Measurements from ENCODE around the gene GNLY. TPM values are rescaled to one million over a fixed set of nuclear protein-coding genes. Genes with fewer than 3 reads are reported as not detected.
A peak's percentile ranks its signal among the peaks of the same experiment; 100 is the strongest.

GNLY gene
- total RNA-seq, 1 donor from 2014 or later, result not detected

GRCh38 chr2:85745619-85746018 lies 51.5 kb downstream of the GNLY start:
- Mint-ChIP-seq H3K27me3 (ENCODE audit: unreplicated experiment) (peaks cover 9% of the 10 kb centered on the region), H3K4me3 (ENCODE audit: unreplicated experiment) (no peak overlapping the region), H3K27ac (ENCODE audit: unreplicated experiment) (peak overlapping the region; percentile 68), H3K36me3 (ENCODE audit: unreplicated experiment) (no peaks in the 10 kb centered on the region), H3K9me3 (ENCODE audit: unreplicated experiment) (no peaks in the 10 kb centered on the region), H3K4me1 (ENCODE audit: unreplicated experiment) (peaks cover 74% of the 10 kb centered on the region)
- TF ChIP-seq CTCF (IDR thresholded peaks at IDR 0.05), result no peak
- DNase-seq (ENCODE audit: extremely low spot score, unreplicated experiment), result no peak

- Mint-ChIP-seq H3K4me1 (ENCODE audit: unreplicated experiment) (peaks cover 74% of the 10 kb centered on the region), H3K36me3 (ENCODE audit: unreplicated experiment) (no peaks in the 10 kb centered on the region), H3K27me3 (ENCODE audit: unreplicated experiment) (peaks cover 9% of the 10 kb centered on the region), H3K9me3 (ENCODE audit: unreplicated experiment) (no peaks in the 10 kb centered on the region), H3K4me3 (ENCODE audit: unreplicated experiment) (no peak overlapping the region), H3K27ac (ENCODE audit: unreplicated experiment) (no peak overlapping the region)
- no peak for TF ChIP-seq CTCF (IDR thresholded peaks at IDR 0.05)
- DNase-seq (ENCODE audit: extremely low spot score, unreplicated experiment), result no peak
Measured at GRCh38 chr2:85746321-85747004, 52.3 kb downstream of the GNLY start.

GRCh38 chr2:85747441-85747840 lies 53.3 kb downstream of the GNLY start:
- no peaks in the 10 kb centered on the region for H3K9me3 Mint-ChIP-seq (ENCODE audit: unreplicated experiment)
- no peak overlapping the region for H3K27ac Mint-ChIP-seq (ENCODE audit: unreplicated experiment)
- H3K27me3 Mint-ChIP-seq (ENCODE audit: unreplicated experiment), result peaks cover 12% of the 10 kb centered on the region
- DNase-seq (ENCODE audit: extremely low spot score, unreplicated experiment), result no peak
- H3K36me3 Mint-ChIP-seq (ENCODE audit: unreplicated experiment), result no peaks in the 10 kb centered on the region
- H3K4me3 Mint-ChIP-seq (ENCODE audit: unreplicated experiment), result no peak overlapping the region
- peaks cover 67% of the 10 kb centered on the region for H3K4me1 Mint-ChIP-seq (ENCODE audit: unreplicated experiment)
- TF ChIP-seq CTCF (IDR thresholded peaks at IDR 0.05), result no peak

- no peak overlapping the region for H3K4me3 Mint-ChIP-seq (ENCODE audit: unreplicated experiment)
- no peaks in the 10 kb centered on the region for H3K9me3 Mint-ChIP-seq (ENCODE audit: unreplicated experiment)
- no peak for TF ChIP-seq CTCF (IDR thresholded peaks at IDR 0.05)
- no peak overlapping the region for H3K27ac Mint-ChIP-seq (ENCODE audit: unreplicated experiment)
- peaks cover 12% of the 10 kb centered on the region for H3K27me3 Mint-ChIP-seq (ENCODE audit: unreplicated experiment)
- no peak for DNase-seq (ENCODE audit: extremely low spot score, unreplicated experiment)
- H3K36me3 Mint-ChIP-seq (ENCODE audit: unreplicated experiment), result no peaks in the 10 kb centered on the region
- peaks cover 63% of the 10 kb centered on the region for H3K4me1 Mint-ChIP-seq (ENCODE audit: unreplicated experiment)
Measured at GRCh38 chr2:85748039-85748734, 54.0 kb downstream of the GNLY start.

Other genes with a start within 250 kb of the GNLY start
- 178 and 183 TPM in 2 replicates for gene MAT2A, start 155.2 kb upstream of the GNLY start, total RNA-seq
- 58.2 and 59.6 TPM in 2 replicates for gene GGCX, start 132.9 kb upstream of the GNLY start, total RNA-seq
- gene VAMP8, start 116.8 kb upstream of the GNLY start, total RNA-seq, result 3.1 and 3.8 TPM in 2 replicates
- gene VAMP5, start 109.9 kb upstream of the GNLY start, total RNA-seq, result not detected in 2 replicates
- gene RNF181, start 98.6 kb upstream of the GNLY start, total RNA-seq, result 77.2 and 77.3 TPM in 2 replicates
- gene TMEM150A, start 91.7 kb upstream of the GNLY start, total RNA-seq, result 18.2 and 20.8 TPM in 2 replicates
- 40.8 and 45.1 TPM in 2 replicates for gene C2orf68, start 82.3 kb upstream of the GNLY start, total RNA-seq
- 44.0 and 50.9 TPM in 2 replicates for gene USP39, start 78.2 kb upstream of the GNLY start, total RNA-seq
- gene SFTPB, start 26.2 kb upstream of the GNLY start, total RNA-seq, result not detected in 2 replicates
- 5.9 and 7.1 TPM in 2 replicates for gene ATOH8, start 59.6 kb downstream of the GNLY start, total RNA-seq
- gene ST3GAL5, start 194.6 kb downstream of the GNLY start, total RNA-seq, result 42.2 and 43.6 TPM in 2 replicates

Measured in osteocyte (in vitro differentiated cells).